WTC11 (cell line): ENCODE data around the gene NUP210. TPM values are rescaled to one million over a fixed set of nuclear protein-coding genes. Genes with fewer than 3 reads are reported as not detected.
A peak's percentile ranks its signal among the peaks of the same experiment; 100 is the strongest.

Source experiments
- ATAC-seq: fragments of 200-7000 bp; cut with Tn5 transposase; 2 replicates; pipeline ENCODE4 v1.10.0; 2021; ENCODE audit warnings: mild to moderate bottlenecking, moderate library complexity
- CTCF ChIA-PET: fragments of 300-600 bp; sonication (Branson Sonifier 250); formaldehyde crosslinking; loops from one replicate; lab custom pipeline; 2021; ENCODE audit warnings: antibody characterized with exemption; lab: Charles Lee
- POLR2A ChIA-PET: fragments of 350-600 bp; sonication (Branson Sonifier 250); formaldehyde crosslinking; loops from one replicate; lab custom pipeline; 2021; ENCODE audit warnings: antibody characterized with exemption; lab: Charles Lee
- DNase-seq: peaks from one replicate; pipeline ENCODE4 v3.0.0; 2021; ENCODE audit warnings: low spot score
- H3K27ac Mint-ChIP-seq: 2 replicates; pipeline ENCODE4 v1.8.0; 2021; ENCODE audit warnings: mixed read lengths
- H3K27me3 Mint-ChIP-seq: 2 replicates; pipeline ENCODE4 v1.8.0; 2021; ENCODE audit warnings: low read depth, mild to moderate bottlenecking, moderate library complexity, mixed read lengths
- H3K36me3 Mint-ChIP-seq: 2 replicates; pipeline ENCODE4 v1.8.0; 2021; ENCODE audit warnings: mixed read lengths
- H3K4me1 Mint-ChIP-seq: 2 replicates; pipeline ENCODE4 v1.8.0; 2022; ENCODE audit warnings: mixed read lengths
- H3K4me3 Mint-ChIP-seq: 2 replicates; pipeline ENCODE4 v1.8.0; 2021; ENCODE audit warnings: mild to moderate bottlenecking, moderate library complexity, mixed read lengths
- H3K9me3 Mint-ChIP-seq: 2 replicates; pipeline ENCODE4 v1.8.0; 2021; ENCODE audit warnings: mixed read lengths
- E2F5 ChIP-seq: sonication (generic); formaldehyde crosslinking; IDR thresholded peaks from 2 replicates; pipeline ENCODE4 v1.8.1; 2022; ENCODE audit warnings: mild to moderate bottlenecking, moderate library complexity, missing genetic modification reagents
- ETV6 ChIP-seq: sonication (generic); formaldehyde crosslinking; IDR thresholded peaks from 2 replicates; pipeline ENCODE4 v1.8.1; 2022; ENCODE audit warnings: mild to moderate bottlenecking, missing genetic modification reagents
- GRHL2 ChIP-seq: fragments of 250-450 bp; sonication (Bioruptor Pico); IDR thresholded peaks from 2 replicates; pipeline ENCODE4 v1.8.0; 2022; ENCODE audit warnings: mild to moderate bottlenecking, moderate library complexity; ENCODE audit not compliant: insufficient replicate concordance, severe bottlenecking
- GTF2I ChIP-seq: fragments of 250-450 bp; sonication (Bioruptor Pico); conservative IDR thresholded peaks from 2 replicates; pipeline ENCODE4 v1.4.0; 2021; ENCODE audit warnings: mild to moderate bottlenecking
- JAZF1 ChIP-seq: fragments of 250-450 bp; sonication (Bioruptor Pico); IDR thresholded peaks from 2 replicates; pipeline ENCODE4 v1.9.0; 2021; ENCODE audit warnings: moderate library complexity, mild to moderate bottlenecking, inconsistent platforms
- MAX ChIP-seq: sonication (generic); formaldehyde crosslinking; IDR thresholded peaks from 2 replicates; pipeline ENCODE4 v1.8.0; 2022; ENCODE audit warnings: mild to moderate bottlenecking, missing genetic modification reagents
- MXD4 ChIP-seq: fragments of 250-450 bp; sonication (Bioruptor Pico); IDR thresholded peaks from 2 replicates; pipeline ENCODE4 v1.8.0; 2021; ENCODE audit warnings: mild to moderate bottlenecking, moderate library complexity, borderline replicate concordance
- MYBL2 ChIP-seq: sonication (generic); formaldehyde crosslinking; IDR thresholded peaks from 2 replicates; pipeline ENCODE4 v1.8.1; 2023; ENCODE audit warnings: mild to moderate bottlenecking, moderate library complexity, missing genetic modification reagents
- NR1H2 ChIP-seq: sonication (generic); formaldehyde crosslinking; IDR thresholded peaks from 2 replicates; pipeline ENCODE4 v1.9.0; 2021; ENCODE audit warnings: mild to moderate bottlenecking, moderate library complexity, missing genetic modification reagents
- PREB ChIP-seq: sonication (generic); formaldehyde crosslinking; IDR thresholded peaks from 2 replicates; pipeline ENCODE4 v1.8.1; 2022; ENCODE audit warnings: mild to moderate bottlenecking, missing genetic modification reagents, moderate library complexity, borderline replicate concordance
- PRRX2 ChIP-seq: fragments of 250-450 bp; sonication (Bioruptor Pico); IDR thresholded peaks from 2 replicates; pipeline ENCODE4 v1.8.0; 2021; ENCODE audit warnings: mild to moderate bottlenecking
- RORB ChIP-seq: fragments of 250-450 bp; sonication (Bioruptor Pico); IDR thresholded peaks from 2 replicates; pipeline ENCODE4 v1.9.0; 2021; ENCODE audit warnings: mild to moderate bottlenecking
- SMAD3 ChIP-seq: sonication (generic); formaldehyde crosslinking; IDR thresholded peaks from 2 replicates; pipeline ENCODE4 v1.8.0; 2022; ENCODE audit warnings: missing genetic modification reagents, mild to moderate bottlenecking, borderline replicate concordance
- SMAD4 ChIP-seq: sonication (generic); formaldehyde crosslinking; IDR thresholded peaks from 2 replicates; pipeline ENCODE4 v1.8.0; 2022; ENCODE audit warnings: mild to moderate bottlenecking, missing genetic modification reagents
- SOX15 ChIP-seq: fragments of 250-450 bp; sonication (Bioruptor Pico); IDR thresholded peaks from 2 replicates; pipeline ENCODE4 v1.9.0; 2021; ENCODE audit warnings: mild to moderate bottlenecking
- USF1 ChIP-seq: sonication (generic); formaldehyde crosslinking; IDR thresholded peaks from 2 replicates; pipeline ENCODE4 v1.8.0; 2022; ENCODE audit warnings: mild to moderate bottlenecking, missing genetic modification reagents
- ZBTB43 ChIP-seq: sonication (generic); formaldehyde crosslinking; IDR thresholded peaks from 2 replicates; pipeline ENCODE4 v1.8.1; 2023; ENCODE audit warnings: mild to moderate bottlenecking, missing genetic modification reagents
- ZNF416 ChIP-seq: fragments of 250-450 bp; sonication (Bioruptor Pico); IDR thresholded peaks from 2 replicates; pipeline ENCODE4 v1.9.0; 2021; ENCODE audit warnings: mild to moderate bottlenecking, inconsistent platforms
- total RNA-seq: library from RNA; stranded (reverse); gene quantifications from 3 replicates; pipeline ENCODE4 v1.2.3, GENCODE V29; 2021
- TF ChIP-seq, protein P1 (sequence below): fragments of 200-600 bp; IDR thresholded peaks from 2 replicates; pipeline ENCODE4 v1.8.0; 2022; ENCODE audit warnings: antibody characterized with exemption
- TF ChIP-seq, protein P2 (sequence below): sonication (generic); formaldehyde crosslinking; IDR thresholded peaks from 2 replicates; pipeline ENCODE4 v1.8.1; 2022; ENCODE audit warnings: low read depth, mild to moderate bottlenecking, moderate library complexity, missing genetic modification reagents, borderline replicate concordance
- TF ChIP-seq, protein P3 (sequence below): sonication (generic); formaldehyde crosslinking; IDR thresholded peaks from 2 replicates; pipeline ENCODE4 v1.8.0; 2023; ENCODE audit warnings: missing genetic modification reagents
- TF ChIP-seq, protein P4 (sequence below): sonication (generic); formaldehyde crosslinking; IDR thresholded peaks from 2 replicates; pipeline ENCODE4 v1.8.0; 2022; ENCODE audit warnings: missing genetic modification reagents

NUP210 gene
- total RNA-seq, 1 experiment from 2014 or later = 59.2 TPM

- TF ChIP-seq PREB (CRISPR knock-in tag) (no peak), ETV6 (CRISPR knock-in tag) (peak; percentile 77; the same call in 1 of the 2 replicates), JAZF1 (CRISPR knock-in tag) (no peak), ZNF416 (CRISPR knock-in tag) (no peak), NR1H2 (CRISPR knock-in tag) (no peak), PRRX2 (CRISPR knock-in tag) (no peak), RORB (no peak), ZBTB43 (CRISPR knock-in tag) (peak; percentile 42; the same call in 1 of the 2 replicates), USF1 (peak; percentile 78; the same call in 1 of the 2 replicates), GTF2I (CRISPR knock-in tag) (no peak), MAX (CRISPR knock-in tag) (peak; percentile 97), SMAD3 (CRISPR knock-in tag) (peak; percentile 87; the same call in 1 of the 2 replicates), E2F5 (peak; percentile 73; the same call in 1 of the 2 replicates), GRHL2 (CRISPR knock-in tag) (no peak), SMAD4 (CRISPR knock-in tag) (0 out of 2 replicates have a peak, but pooled peaks have one; percentile 40), SOX15 (no peak)
- TF ChIP-seq, protein P1, sequence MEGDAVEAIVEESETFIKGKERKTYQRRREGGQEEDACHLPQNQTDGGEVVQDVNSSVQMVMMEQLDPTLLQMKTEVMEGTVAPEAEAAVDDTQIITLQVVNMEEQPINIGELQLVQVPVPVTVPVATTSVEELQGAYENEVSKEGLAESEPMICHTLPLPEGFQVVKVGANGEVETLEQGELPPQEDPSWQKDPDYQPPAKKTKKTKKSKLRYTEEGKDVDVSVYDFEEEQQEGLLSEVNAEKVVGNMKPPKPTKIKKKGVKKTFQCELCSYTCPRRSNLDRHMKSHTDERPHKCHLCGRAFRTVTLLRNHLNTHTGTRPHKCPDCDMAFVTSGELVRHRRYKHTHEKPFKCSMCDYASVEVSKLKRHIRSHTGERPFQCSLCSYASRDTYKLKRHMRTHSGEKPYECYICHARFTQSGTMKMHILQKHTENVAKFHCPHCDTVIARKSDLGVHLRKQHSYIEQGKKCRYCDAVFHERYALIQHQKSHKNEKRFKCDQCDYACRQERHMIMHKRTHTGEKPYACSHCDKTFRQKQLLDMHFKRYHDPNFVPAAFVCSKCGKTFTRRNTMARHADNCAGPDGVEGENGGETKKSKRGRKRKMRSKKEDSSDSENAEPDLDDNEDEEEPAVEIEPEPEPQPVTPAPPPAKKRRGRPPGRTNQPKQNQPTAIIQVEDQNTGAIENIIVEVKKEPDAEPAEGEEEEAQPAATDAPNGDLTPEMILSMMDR = peak; percentile 94
- TF ChIP-seq, protein P2, sequence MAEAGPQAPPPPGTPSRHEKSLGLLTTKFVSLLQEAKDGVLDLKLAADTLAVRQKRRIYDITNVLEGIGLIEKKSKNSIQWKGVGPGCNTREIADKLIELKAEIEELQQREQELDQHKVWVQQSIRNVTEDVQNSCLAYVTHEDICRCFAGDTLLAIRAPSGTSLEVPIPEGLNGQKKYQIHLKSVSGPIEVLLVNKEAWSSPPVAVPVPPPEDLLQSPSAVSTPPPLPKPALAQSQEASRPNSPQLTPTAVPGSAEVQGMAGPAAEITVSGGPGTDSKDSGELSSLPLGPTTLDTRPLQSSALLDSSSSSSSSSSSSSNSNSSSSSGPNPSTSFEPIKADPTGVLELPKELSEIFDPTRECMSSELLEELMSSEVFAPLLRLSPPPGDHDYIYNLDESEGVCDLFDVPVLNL (CRISPR knock-in tag) = no peak
Measured at GRCh38 chr3:13461169-13462124, 41.3 kb upstream of the NUP210 start (continued).

DNA sequence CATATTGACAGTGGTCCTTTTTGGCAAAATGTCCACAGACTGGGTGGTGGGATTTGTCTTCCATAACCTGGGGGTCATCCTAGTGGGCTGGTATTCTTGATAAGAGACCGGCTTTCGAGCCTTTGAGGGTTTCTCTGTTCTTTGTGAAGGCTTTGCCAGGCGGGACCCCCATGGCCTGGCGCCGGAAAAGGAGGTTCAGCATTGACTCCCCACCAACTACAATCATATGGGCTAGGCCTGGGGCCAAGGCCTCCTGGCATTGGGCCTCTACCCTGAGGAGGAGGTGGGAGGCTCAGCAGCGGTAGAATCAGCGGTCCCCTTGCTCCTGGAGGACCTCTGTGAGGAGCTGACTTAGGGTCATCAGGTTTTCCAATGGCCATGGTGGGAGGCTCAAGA lies 40.2 kb upstream of the NUP210 start:
- peaks cover 16% of the 10 kb centered on the region for H3K4me1 Mint-ChIP-seq
- H3K27ac Mint-ChIP-seq = no peak overlapping the region
- peaks cover 31% of the 10 kb centered on the region for H3K27me3 Mint-ChIP-seq
- no peaks in the 10 kb centered on the region for H3K36me3 Mint-ChIP-seq
- ChIA-PET CTCF (interaction anchor here (1.0 to 4.2 kb wide), 16 partner anchors 8 to 386 kb away, joined by 3 to 30 read pairs (median 8); partner anchors contain the start of gene HDAC11), POLR2A (interaction anchor here (1.6 kb wide), 1 partner anchor 8 kb away, joined by 4 read pairs; no protein-coding TSS in a partner anchor)
- H3K4me3 Mint-ChIP-seq = no peak overlapping the region
- ATAC-seq = no peak
- no peak for DNase-seq
- H3K9me3 Mint-ChIP-seq = no peaks in the 10 kb centered on the region
- TF ChIP-seq GTF2I (CRISPR knock-in tag) (no peak), MXD4 (CRISPR knock-in tag) (no peak), SOX15 (no peak), E2F5 (no peak), MYBL2 (CRISPR knock-in tag) (no peak)
- TF ChIP-seq, protein P3, sequence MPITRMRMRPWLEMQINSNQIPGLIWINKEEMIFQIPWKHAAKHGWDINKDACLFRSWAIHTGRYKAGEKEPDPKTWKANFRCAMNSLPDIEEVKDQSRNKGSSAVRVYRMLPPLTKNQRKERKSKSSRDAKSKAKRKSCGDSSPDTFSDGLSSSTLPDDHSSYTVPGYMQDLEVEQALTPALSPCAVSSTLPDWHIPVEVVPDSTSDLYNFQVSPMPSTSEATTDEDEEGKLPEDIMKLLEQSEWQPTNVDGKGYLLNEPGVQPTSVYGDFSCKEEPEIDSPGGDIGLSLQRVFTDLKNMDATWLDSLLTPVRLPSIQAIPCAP (CRISPR knock-in tag) = no peak
- TF ChIP-seq, protein P4, sequence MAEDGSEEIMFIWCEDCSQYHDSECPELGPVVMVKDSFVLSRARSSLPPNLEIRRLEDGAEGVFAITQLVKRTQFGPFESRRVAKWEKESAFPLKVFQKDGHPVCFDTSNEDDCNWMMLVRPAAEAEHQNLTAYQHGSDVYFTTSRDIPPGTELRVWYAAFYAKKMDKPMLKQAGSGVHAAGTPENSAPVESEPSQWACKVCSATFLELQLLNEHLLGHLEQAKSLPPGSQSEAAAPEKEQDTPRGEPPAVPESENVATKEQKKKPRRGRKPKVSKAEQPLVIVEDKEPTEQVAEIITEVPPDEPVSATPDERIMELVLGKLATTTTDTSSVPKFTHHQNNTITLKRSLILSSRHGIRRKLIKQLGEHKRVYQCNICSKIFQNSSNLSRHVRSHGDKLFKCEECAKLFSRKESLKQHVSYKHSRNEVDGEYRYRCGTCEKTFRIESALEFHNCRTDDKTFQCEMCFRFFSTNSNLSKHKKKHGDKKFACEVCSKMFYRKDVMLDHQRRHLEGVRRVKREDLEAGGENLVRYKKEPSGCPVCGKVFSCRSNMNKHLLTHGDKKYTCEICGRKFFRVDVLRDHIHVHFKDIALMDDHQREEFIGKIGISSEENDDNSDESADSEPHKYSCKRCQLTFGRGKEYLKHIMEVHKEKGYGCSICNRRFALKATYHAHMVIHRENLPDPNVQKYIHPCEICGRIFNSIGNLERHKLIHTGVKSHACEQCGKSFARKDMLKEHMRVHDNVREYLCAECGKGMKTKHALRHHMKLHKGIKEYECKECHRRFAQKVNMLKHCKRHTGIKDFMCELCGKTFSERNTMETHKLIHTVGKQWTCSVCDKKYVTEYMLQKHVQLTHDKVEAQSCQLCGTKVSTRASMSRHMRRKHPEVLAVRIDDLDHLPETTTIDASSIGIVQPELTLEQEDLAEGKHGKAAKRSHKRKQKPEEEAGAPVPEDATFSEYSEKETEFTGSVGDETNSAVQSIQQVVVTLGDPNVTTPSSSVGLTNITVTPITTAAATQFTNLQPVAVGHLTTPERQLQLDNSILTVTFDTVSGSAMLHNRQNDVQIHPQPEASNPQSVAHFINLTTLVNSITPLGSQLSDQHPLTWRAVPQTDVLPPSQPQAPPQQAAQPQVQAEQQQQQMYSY = no peak
